GM23248 (cell line): ENCODE results near the gene AMELY.

ENCODE experiments used
- EZH2 ChIP-seq: fragments of 200-600 bp; sonication (generic); IDR thresholded peaks from 2 replicates; pipeline ENCODE4 v1.6.1; 2018; ENCODE audit warnings: antibody characterized with exemption, mild to moderate bottlenecking; ENCODE audit not compliant: insufficient read depth, poor library complexity, severe bottlenecking
- EZH2phosphoT487 ChIP-seq: fragments of 200-600 bp; sonication (generic); IDR thresholded peaks from 2 replicates; pipeline ENCODE4 v1.6.1; 2018; ENCODE audit warnings: antibody characterized with exemption, moderate library complexity, mild to moderate bottlenecking, low read depth; ENCODE audit not compliant: insufficient read depth

DNA sequence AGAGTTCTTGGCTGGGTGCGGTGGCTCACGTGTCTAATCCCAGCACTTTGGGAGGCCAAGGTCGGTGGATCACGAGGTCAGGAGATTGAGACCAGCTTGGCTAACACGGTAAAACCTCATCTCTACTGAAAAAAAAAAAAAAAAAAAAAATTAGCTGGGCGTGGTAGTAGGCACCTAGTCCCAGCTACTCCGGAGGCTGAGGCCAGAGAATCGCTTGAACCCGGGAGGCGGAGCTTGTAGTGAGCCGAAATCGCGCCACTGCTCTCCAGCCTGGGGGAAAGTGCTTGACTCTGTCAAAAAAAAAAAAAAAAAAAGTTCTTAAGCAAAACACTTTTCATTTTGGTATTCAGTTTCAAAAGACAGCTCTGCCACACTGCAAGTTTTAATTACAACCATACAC, 36.8 kb upstream of the AMELY start:
- TF ChIP-seq EZH2phosphoT487 (no peak), EZH2 (no peak)
